Activated naive CD8-positive, alpha-beta T cell treated with anti-CD3 and anti-CD28 coated beads, Interleukin-2, amount 10 ng/mL, durations not matched to agents 7 days and 5 days (primary cell): Measurements from ENCODE around the gene PTCH2. TPM values are rescaled to one million over a fixed set of nuclear protein-coding genes. Genes with fewer than 3 reads are reported as not detected.

Experiments
- ATAC-seq: fragments of 150-1000 bp; cut with Tn5 transposase; one replicate; pipeline ENCODE4 v1.10.0; 2021; ENCODE audit warnings: low read depth, moderate library complexity
- POLR2A ChIA-PET: fragments of 350-600 bp; sonication (Branson Sonifier 250); formaldehyde crosslinking; loops from one replicate; lab custom pipeline; 2021; ENCODE audit warnings: antibody characterized with exemption; lab: Charles Lee
- DNase-seq: peaks from one replicate; pipeline ENCODE4 v3.0.0; 2021
- H3K27ac Mint-ChIP-seq: one replicate; pipeline ENCODE4 v1.8.0; 2022; ENCODE audit warnings: mild to moderate bottlenecking, mixed read lengths
- H3K27me3 Mint-ChIP-seq: one replicate; pipeline ENCODE4 v1.8.0; 2022; ENCODE audit warnings: mild to moderate bottlenecking, moderate library complexity, mixed read lengths
- H3K36me3 Mint-ChIP-seq: one replicate; pipeline ENCODE4 v1.8.0; 2021; ENCODE audit warnings: mild to moderate bottlenecking, mixed read lengths
- H3K4me1 Mint-ChIP-seq: one replicate; pipeline ENCODE4 v1.8.0; 2021; ENCODE audit warnings: mixed read lengths
- H3K4me3 Mint-ChIP-seq: one replicate; pipeline ENCODE4 v1.8.0; 2022; ENCODE audit warnings: mild to moderate bottlenecking, moderate library complexity, mixed read lengths
- H3K9me3 Mint-ChIP-seq: one replicate; pipeline ENCODE4 v1.8.0; 2021; ENCODE audit warnings: mixed read lengths
- total RNA-seq, 2 experiments: library from RNA; stranded (reverse); gene quantifications; one replicate each; pipeline ENCODE4 v1.2.3, GENCODE V29; 2021

Gene PTCH2
- 1 to 10 TPM; 1.0 to 1.6 TPM for total RNA-seq

GRCh38 chr1:44842862-44843655 lies at the start of gene PTCH2:
Gene PTCH2 (minus strand): TSS chr1:44843253. CDS start chr1:44842932, 321 bp downstream.
- Mint-ChIP-seq H3K27ac (no peak within 1 kb of the TSS), H3K27me3 (peaks cover 16% of the 10 kb centered on the region), H3K4me1 (peaks cover 4% of the 10 kb centered on the region), H3K9me3 (no peaks in the 10 kb centered on the region), H3K36me3 (peaks cover 6% of the 10 kb centered on the region), H3K4me3 (peak within 1 kb of the TSS; percentile 73)
- DNase-seq (peak; percentile 55), ATAC-seq (peak; percentile 71)
- POLR2A ChIA-PET = interaction anchor here (0.8 to 1.7 kb wide), 3 partner anchors 24 to 112 kb away, joined by 3 to 9 read pairs (median 4); partner anchors contain the start of gene BTBD19

GRCh38 chr1:44890007-44890406 lies 47.0 kb upstream of the PTCH2 start:
- H3K27me3 Mint-ChIP-seq = no peaks in the 10 kb centered on the region
- H3K36me3 Mint-ChIP-seq = peaks cover 64% of the 10 kb centered on the region
- DNase-seq = no peak
- H3K9me3 Mint-ChIP-seq = peaks cover 17% of the 10 kb centered on the region
- POLR2A ChIA-PET = no interaction called here
- no peak overlapping the region for H3K4me3 Mint-ChIP-seq
- ATAC-seq = no peak
- no peaks in the 10 kb centered on the region for H3K4me1 Mint-ChIP-seq
- H3K27ac Mint-ChIP-seq = no peak overlapping the region

- no peaks in the 10 kb centered on the region for H3K4me1 Mint-ChIP-seq
- no peak overlapping the region for H3K4me3 Mint-ChIP-seq
- H3K36me3 Mint-ChIP-seq = peaks cover 62% of the 10 kb centered on the region
- peaks cover 10% of the 10 kb centered on the region for H3K9me3 Mint-ChIP-seq
- POLR2A ChIA-PET = no interaction called here
- no peak for ATAC-seq
- no peak overlapping the region for H3K27ac Mint-ChIP-seq
- no peaks in the 10 kb centered on the region for H3K27me3 Mint-ChIP-seq
- no peak for DNase-seq
Observed at GRCh38 chr1:44885406-44885805, 42.4 kb upstream of the PTCH2 start.

GRCh38 chr1:44884746-44885145 lies 41.7 kb upstream of the PTCH2 start:
- no peak overlapping the region for H3K4me3 Mint-ChIP-seq
- POLR2A ChIA-PET = no interaction called here
- peaks cover 58% of the 10 kb centered on the region for H3K36me3 Mint-ChIP-seq
- H3K27me3 Mint-ChIP-seq = no peaks in the 10 kb centered on the region
- ATAC-seq (no peak), DNase-seq (no peak)
- no peaks in the 10 kb centered on the region for H3K4me1 Mint-ChIP-seq
- H3K9me3 Mint-ChIP-seq = peaks cover 10% of the 10 kb centered on the region
- no peak overlapping the region for H3K27ac Mint-ChIP-seq

GRCh38 chr1:44881011-44881632 lies 38.1 kb upstream of the PTCH2 start:
- H3K27ac Mint-ChIP-seq = no peak overlapping the region
- peaks cover 34% of the 10 kb centered on the region for H3K36me3 Mint-ChIP-seq
- peaks cover 3% of the 10 kb centered on the region for H3K9me3 Mint-ChIP-seq
- DNase-seq (no peak), ATAC-seq (no peak)
- POLR2A ChIA-PET = no interaction called here
- H3K4me3 Mint-ChIP-seq = no peak overlapping the region
- no peaks in the 10 kb centered on the region for H3K4me1 Mint-ChIP-seq
- H3K27me3 Mint-ChIP-seq = no peaks in the 10 kb centered on the region

GRCh38 chr1:44874155-44874554 lies 31.1 kb upstream of the PTCH2 start:
- H3K9me3 Mint-ChIP-seq = no peaks in the 10 kb centered on the region
- no peaks in the 10 kb centered on the region for H3K27me3 Mint-ChIP-seq
- H3K4me1 Mint-ChIP-seq = peaks cover 2% of the 10 kb centered on the region
- no peak for DNase-seq
- H3K36me3 Mint-ChIP-seq = peaks cover 30% of the 10 kb centered on the region
- H3K4me3 Mint-ChIP-seq = no peak overlapping the region
- POLR2A ChIA-PET = interaction anchor here (0.5 kb wide), 1 partner anchor 29 kb away, joined by 4 read pairs; no protein-coding TSS in a partner anchor
- H3K27ac Mint-ChIP-seq = no peak overlapping the region
- ATAC-seq = no peak

- POLR2A ChIA-PET = interaction anchor here (0.6 kb wide), 1 partner anchor 138 kb away, joined by 4 read pairs; no protein-coding TSS in a partner anchor
- peaks cover 34% of the 10 kb centered on the region for H3K36me3 Mint-ChIP-seq
- DNase-seq (no peak), ATAC-seq (no peak)
- peaks cover 2% of the 10 kb centered on the region for H3K4me1 Mint-ChIP-seq
- no peaks in the 10 kb centered on the region for H3K27me3 Mint-ChIP-seq
- H3K4me3 Mint-ChIP-seq = no peak overlapping the region
- peak overlapping the region; percentile 59 for H3K27ac Mint-ChIP-seq
- no peaks in the 10 kb centered on the region for H3K9me3 Mint-ChIP-seq
Observed at GRCh38 chr1:44870096-44870495, 27.0 kb upstream of the PTCH2 start.

- H3K4me1 Mint-ChIP-seq = peaks cover 2% of the 10 kb centered on the region
- no peaks in the 10 kb centered on the region for H3K27me3 Mint-ChIP-seq
- no peak overlapping the region for H3K4me3 Mint-ChIP-seq
- peaks cover 27% of the 10 kb centered on the region for H3K36me3 Mint-ChIP-seq
- H3K27ac Mint-ChIP-seq = no peak overlapping the region
- ATAC-seq (no peak), DNase-seq (no peak)
- no peaks in the 10 kb centered on the region for H3K9me3 Mint-ChIP-seq
- POLR2A ChIA-PET = interaction anchor here (0.7 kb wide), 1 partner anchor 1527 kb away, joined by 8 read pairs; no protein-coding TSS in a partner anchor
Observed at GRCh38 chr1:44867801-44868200, 24.7 kb upstream of the PTCH2 start.

GRCh38 chr1:44862829-44863401 lies 19.9 kb upstream of the PTCH2 start:
- no peaks in the 10 kb centered on the region for H3K27me3 Mint-ChIP-seq
- no peak for DNase-seq
- peaks cover 6% of the 10 kb centered on the region for H3K36me3 Mint-ChIP-seq
- no peak overlapping the region for H3K27ac Mint-ChIP-seq
- no peak for ATAC-seq
- H3K4me1 Mint-ChIP-seq = no peaks in the 10 kb centered on the region
- H3K4me3 Mint-ChIP-seq = no peak overlapping the region
- POLR2A ChIA-PET = no interaction called here
- H3K9me3 Mint-ChIP-seq = no peaks in the 10 kb centered on the region

GRCh38 chr1:44860891-44861425 lies 17.9 kb upstream of the PTCH2 start:
- H3K27ac Mint-ChIP-seq = no peak overlapping the region
- H3K9me3 Mint-ChIP-seq = no peaks in the 10 kb centered on the region
- ATAC-seq (no peak), DNase-seq (no peak)
- H3K4me3 Mint-ChIP-seq = no peak overlapping the region
- no peaks in the 10 kb centered on the region for H3K27me3 Mint-ChIP-seq
- peaks cover 11% of the 10 kb centered on the region for H3K36me3 Mint-ChIP-seq
- POLR2A ChIA-PET = no interaction called here
- no peaks in the 10 kb centered on the region for H3K4me1 Mint-ChIP-seq

GRCh38 chr1:44860331-44860730 lies 17.3 kb upstream of the PTCH2 start:
- Mint-ChIP-seq H3K4me1 (no peaks in the 10 kb centered on the region), H3K9me3 (no peaks in the 10 kb centered on the region), H3K27ac (no peak overlapping the region), H3K27me3 (no peaks in the 10 kb centered on the region), H3K4me3 (no peak overlapping the region), H3K36me3 (peaks cover 16% of the 10 kb centered on the region)
- POLR2A ChIA-PET = no interaction called here
- ATAC-seq = no peak
- no peak for DNase-seq

GRCh38 chr1:44857446-44857845 lies 14.4 kb upstream of the PTCH2 start:
- POLR2A ChIA-PET = no interaction called here
- DNase-seq = no peak
- H3K4me3 Mint-ChIP-seq = no peak overlapping the region
- no peaks in the 10 kb centered on the region for H3K4me1 Mint-ChIP-seq
- no peak overlapping the region for H3K27ac Mint-ChIP-seq
- ATAC-seq = no peak
- no peaks in the 10 kb centered on the region for H3K9me3 Mint-ChIP-seq
- no peaks in the 10 kb centered on the region for H3K27me3 Mint-ChIP-seq
- H3K36me3 Mint-ChIP-seq = peaks cover 22% of the 10 kb centered on the region

- POLR2A ChIA-PET = no interaction called here
- no peak for ATAC-seq
- Mint-ChIP-seq H3K36me3 (peaks cover 20% of the 10 kb centered on the region), H3K4me3 (no peak overlapping the region), H3K27ac (no peak overlapping the region), H3K9me3 (no peaks in the 10 kb centered on the region), H3K27me3 (no peaks in the 10 kb centered on the region), H3K4me1 (no peaks in the 10 kb centered on the region)
- no peak for DNase-seq
Observed at GRCh38 chr1:44855742-44856141, 12.7 kb upstream of the PTCH2 start.
